K562 (cell line): Measurements from ENCODE around the gene FBN3. TPM values are rescaled to one million over a fixed set of nuclear protein-coding genes. Genes with fewer than 3 reads are reported as not detected.
A peak's percentile ranks its signal among the peaks of the same experiment; 100 is the strongest.

ENCODE experiments used
- BCOR ChIP-seq: fragments of 450-650 bp; IDR thresholded peaks from 2 replicates; pipeline ENCODE4 v1.6.1; 2016
- BDP1 ChIP-seq: IDR thresholded peaks from 3 replicates; pipeline ENCODE4 v1.6.1; 2011; ENCODE audit not compliant: insufficient read length, insufficient read depth
- BRF2 ChIP-seq: IDR thresholded peaks from 3 replicates; pipeline ENCODE4 v1.6.1; 2011; ENCODE audit warnings: borderline replicate concordance, mild to moderate bottlenecking; ENCODE audit not compliant: insufficient read length, insufficient read depth
- CBFA2T2 ChIP-seq: fragments of 450-650 bp; conservative IDR thresholded peaks from 2 replicates; pipeline ENCODE4 v1.6.1; 2017; ENCODE audit warnings: mild to moderate bottlenecking
- CBX3 ChIP-seq, 2 experiments: IDR thresholded peaks; 1 replicate in 1 of 2; 2 replicates in 1 of 2; pipeline ENCODE4 v1.6.1; 2012; ENCODE audit warnings: inconsistent platforms in 2 of 2, low read length in 2 of 2, borderline replicate concordance in 1 of 2, control low read depth in 1 of 2
- HCFC1 ChIP-seq: IDR thresholded peaks from 2 replicates; pipeline ENCODE4 v1.6.1; 2012; ENCODE audit warnings: low read depth, low read length, improper control_type of control experiment
- HNRNPL ChIP-seq: fragments of 200-400 bp; formaldehyde crosslinking; IDR thresholded peaks from 2 replicates; pipeline ENCODE4 v1.6.1; 2017; ENCODE audit warnings: low read depth, mild to moderate bottlenecking, low read length
- MBD2 ChIP-seq: sonication (generic); IDR thresholded peaks from 2 replicates; pipeline ENCODE4 v1.6.1; 2016; ENCODE audit warnings: low read depth, borderline replicate concordance
- NR4A1 ChIP-seq, 2 experiments: fragments of 250-450 bp in 1 of 2; fragments of 450-650 bp in 1 of 2; sonication (Bioruptor Pico) in 1 of 2; IDR thresholded peaks; 2 replicates each; pipeline versions ENCODE4 v1.4.0 to v1.6.1; 2016 to 2020; ENCODE audit warnings: mild to moderate bottlenecking in 2 of 2, missing compliant biosample characterization in 1 of 2, missing genetic modification characterization in 1 of 2, moderate library complexity in 1 of 2
- RAD51 ChIP-seq: fragments of 450-650 bp; IDR thresholded peaks from 2 replicates; pipeline ENCODE4 v1.7.1; 2016; ENCODE audit warnings: low read depth, mild to moderate bottlenecking, borderline replicate concordance
- SMARCA4 ChIP-seq: fragments of 450-650 bp; IDR thresholded peaks from 2 replicates; pipeline ENCODE4 v1.6.1; 2016
- polyA plus RNA-seq, 8 experiments: library from polyadenylated mRNA; depleted of rRNA in 4 of 8; stranded (reverse) in 5 of 8; unstranded in 3 of 8; fragments of >200 nt; fragmentation: Nextera tagmentation in 2 of 8; fragmentation: Illumina TruSeq in 1 of 8; extraction: Ambion mirVana in 2 of 8; extraction: Trizol in 1 of 8; gene quantifications; 2 replicates each; pipeline versions ENCODE4 v1.2.1 to v1.2.3, GENCODE V29; 2011 to 2014; ENCODE audit warnings: inconsistent platforms in 1 of 8, missing spikeins in 1 of 8
- total RNA-seq, 7 experiments: library from RNA; depleted of rRNA in 6 of 7; stranded (reverse); fragments of >200 nt in 6 of 7; fragmentation: Illumina TruSeq in 2 of 7; extraction: Trizol in 2 of 7; gene quantifications; 2 replicates each; pipeline versions ENCODE4 v1.2.1 to v1.2.3, GENCODE V29; 2011 to 2021; ENCODE audit warnings: low replicate concordance in 1 of 7

FBN3 gene
- total and polyA plus RNA-seq, 9 of the 15 experiments (the other 6 are each of a cell fraction or from before 2014, with no cell fraction given), result under 0.01 to 0.29 (median 0.01) TPM; not detected in 4

GRCh38 chr19:8089664-8090601, 59.5 kb downstream of the FBN3 start (continued):
- TF ChIP-seq MBD2, result no peak
- TF ChIP-seq HCFC1, result no peak
- peak; percentile 29; the same call in 1 of the 2 replicates for TF ChIP-seq CBFA2T2
- no peak for TF ChIP-seq HNRNPL
- TF ChIP-seq BDP1, result no peak
- TF ChIP-seq BRF2, result no peak
- TF ChIP-seq RAD51, result peak; percentile 79
- TF ChIP-seq CBX3 (IDR thresholded peaks at IDR 0.05; ENCODE audit: borderline replicate concordance in 1 of 2, low read length in 2 of 2), result peak in 1 of 2 experiments; percentile 53; a peak in 1 of 3 replicates
- TF ChIP-seq BCOR, result no peak
- TF ChIP-seq NR4A1 (CRISPR knock-in tag; IDR thresholded peaks at IDR 0.05), result no peak
- TF ChIP-seq NR4A1 (tag; IDR thresholded peaks at IDR 0.05), result no peak
- no peak for TF ChIP-seq SMARCA4
